Measurements from ENCODE around the gene LTBP3. TPM values are rescaled to one million over a fixed set of nuclear protein-coding genes. Genes with fewer than 3 reads are reported as not detected.

The LTBP3 gene
- total RNA-seq (100 to 1,000 TPM in 2 of 7 donors, 10 to 100 TPM in 5; 81.6 to 137 (median 95.8) TPM), polyA plus RNA-seq (10 to 100 TPM; 20.6 to 57.0 (median 27.6) TPM)
- long read RNA-seq, donor 1, partial matches to known transcripts: 44 of 84 reads
- long read RNA-seq, donor 1, other reads (novel, unspliced or antisense): 37 of 84 reads
- long read RNA-seq, donor 2, partial matches to known transcripts: 5 of 8 reads
- long read RNA-seq, donor 2, other reads (novel, unspliced or antisense): 0 of 8 reads

DNA sequence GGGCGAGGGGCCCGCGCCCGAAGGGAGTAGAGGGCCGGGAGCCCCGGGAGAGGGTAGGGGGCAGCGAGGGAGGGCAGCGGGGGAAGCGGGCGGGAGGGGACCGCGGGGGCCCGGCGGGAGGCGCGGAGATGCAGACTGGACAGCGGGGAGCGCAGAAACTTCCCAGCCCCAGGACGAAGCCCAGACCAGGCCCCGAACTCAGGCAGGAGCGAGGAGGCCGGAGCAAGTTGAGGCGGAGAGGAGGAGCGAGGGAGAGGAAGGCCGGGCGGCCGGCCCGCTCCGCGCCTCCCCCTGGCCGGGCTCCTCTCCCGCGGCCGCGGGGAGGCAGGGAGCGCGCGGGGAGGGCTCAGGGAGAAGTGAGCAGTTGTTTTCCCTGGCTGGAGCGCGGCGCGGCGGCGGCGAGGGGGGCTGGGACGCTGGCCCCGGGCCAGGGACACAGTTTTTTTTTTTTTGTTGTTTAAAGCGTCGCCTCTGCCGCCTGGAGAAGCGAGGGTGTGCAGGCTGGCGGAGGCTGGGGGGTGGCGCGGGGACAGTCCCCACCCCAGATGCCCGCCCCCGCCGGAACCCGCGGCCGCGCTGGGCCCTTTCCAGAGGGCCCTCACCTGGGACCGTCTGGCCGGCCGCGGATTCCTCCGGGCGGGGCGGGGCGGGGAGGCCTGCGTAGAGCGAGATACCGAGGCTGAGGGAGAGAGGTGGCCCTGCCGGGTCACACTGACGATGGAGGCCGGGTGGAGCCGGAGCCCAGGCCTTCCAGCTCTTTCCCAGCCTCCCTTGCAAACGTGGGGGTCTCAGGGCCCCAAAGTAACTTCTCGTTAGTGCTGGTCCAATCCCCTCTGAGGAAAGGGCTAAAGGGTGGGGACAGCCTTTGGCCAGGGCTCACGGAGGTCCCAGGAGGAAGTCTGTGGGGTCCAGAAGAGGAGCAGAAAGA, at the start of gene LTBP3:
Gene LTBP3 (minus strand): TSS at position 358 of the 928 bp plus-strand sequence. CDS start 400 bp downstream, outside the sequence.
- intact Hi-C loops (cut with DNase I; ENCODE audit: low total_unique reads): no loop called here
- peak; percentile 89 for DNase-seq
- peaks cover 0 to 18% (median 0%) of the 10 kb centered on the region in 7 donors for H3K27me3 ChIP-seq (replicated peaks in 1 of 7)

DNA sequence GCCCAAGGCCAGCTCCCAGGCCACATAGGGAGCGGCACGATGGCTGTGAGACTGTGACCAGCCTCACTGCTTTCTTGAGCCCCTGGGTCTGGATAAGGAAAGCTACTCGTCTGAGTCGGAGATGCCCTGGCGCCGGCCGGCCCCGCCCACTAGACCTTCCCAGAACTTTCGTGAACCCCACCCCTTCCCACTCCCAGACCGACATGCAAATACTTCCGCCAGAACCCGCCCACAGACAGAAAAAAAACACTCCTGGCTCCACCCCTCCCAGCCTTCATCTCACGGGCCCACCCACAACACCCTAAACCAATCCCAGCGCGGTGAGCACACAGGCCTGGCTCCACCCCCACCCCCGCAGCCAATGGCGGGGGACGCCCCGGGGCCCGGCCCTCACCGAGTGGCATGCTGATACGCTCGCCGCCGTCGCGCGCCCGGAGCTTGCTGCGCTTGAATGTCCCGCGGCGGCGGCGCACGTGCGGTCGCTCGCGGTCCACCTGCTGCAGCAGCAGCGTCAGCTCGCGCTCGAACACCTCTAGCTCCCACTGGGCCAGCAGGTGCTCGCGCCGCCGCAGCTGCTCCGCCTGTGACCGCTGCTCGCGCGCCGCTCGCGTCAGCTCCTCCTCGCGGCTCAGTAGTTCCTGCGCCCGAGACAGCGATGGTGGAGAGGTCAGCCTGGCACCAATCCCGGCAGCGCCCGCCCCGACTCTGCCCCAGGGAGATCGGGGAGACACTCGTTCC, 48.9 kb upstream of the LTBP3 start:
- peak overlapping the region in 4 of 8 donors; percentile 7 to 48 (median 12) for H3K4me3 ChIP-seq

More for the DNA sequence above, at the start of gene LTBP3:
- Histone ChIP-seq H3K4me3 (peak within 1 kb of the TSS; percentile 35 to 76 (median 50)), H3K27ac (peak within 1 kb of the TSS; percentile 73 to 91 (median 88)), H3K9me3 (no peaks in the 10 kb centered on the region), H3K36me3 (no peaks in the 10 kb centered on the region), H3K4me1 (peaks cover 40 to 80% (median 72%) of the 10 kb centered on the region in 6 donors)
- TF ChIP-seq, protein P1, sequence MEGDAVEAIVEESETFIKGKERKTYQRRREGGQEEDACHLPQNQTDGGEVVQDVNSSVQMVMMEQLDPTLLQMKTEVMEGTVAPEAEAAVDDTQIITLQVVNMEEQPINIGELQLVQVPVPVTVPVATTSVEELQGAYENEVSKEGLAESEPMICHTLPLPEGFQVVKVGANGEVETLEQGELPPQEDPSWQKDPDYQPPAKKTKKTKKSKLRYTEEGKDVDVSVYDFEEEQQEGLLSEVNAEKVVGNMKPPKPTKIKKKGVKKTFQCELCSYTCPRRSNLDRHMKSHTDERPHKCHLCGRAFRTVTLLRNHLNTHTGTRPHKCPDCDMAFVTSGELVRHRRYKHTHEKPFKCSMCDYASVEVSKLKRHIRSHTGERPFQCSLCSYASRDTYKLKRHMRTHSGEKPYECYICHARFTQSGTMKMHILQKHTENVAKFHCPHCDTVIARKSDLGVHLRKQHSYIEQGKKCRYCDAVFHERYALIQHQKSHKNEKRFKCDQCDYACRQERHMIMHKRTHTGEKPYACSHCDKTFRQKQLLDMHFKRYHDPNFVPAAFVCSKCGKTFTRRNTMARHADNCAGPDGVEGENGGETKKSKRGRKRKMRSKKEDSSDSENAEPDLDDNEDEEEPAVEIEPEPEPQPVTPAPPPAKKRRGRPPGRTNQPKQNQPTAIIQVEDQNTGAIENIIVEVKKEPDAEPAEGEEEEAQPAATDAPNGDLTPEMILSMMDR (IDR thresholded peaks at IDR 0.05 in 8 of 11, conservative IDR thresholded peaks at IDR 0.05 in 3 of 11): peak in 1 of 11 experiments; percentile 8
- TF ChIP-seq POLR2AphosphoS5 (IDR thresholded peaks at IDR 0.05) (peak; percentile 54 to 82 (median 75)), POLR2A (IDR thresholded peaks at IDR 0.05) (no peak)
- WGBS, 5 donors: 0 to 1% (median 1%) methylated on average over 43 to 79 of the region's 79 CpGs

DNA sequence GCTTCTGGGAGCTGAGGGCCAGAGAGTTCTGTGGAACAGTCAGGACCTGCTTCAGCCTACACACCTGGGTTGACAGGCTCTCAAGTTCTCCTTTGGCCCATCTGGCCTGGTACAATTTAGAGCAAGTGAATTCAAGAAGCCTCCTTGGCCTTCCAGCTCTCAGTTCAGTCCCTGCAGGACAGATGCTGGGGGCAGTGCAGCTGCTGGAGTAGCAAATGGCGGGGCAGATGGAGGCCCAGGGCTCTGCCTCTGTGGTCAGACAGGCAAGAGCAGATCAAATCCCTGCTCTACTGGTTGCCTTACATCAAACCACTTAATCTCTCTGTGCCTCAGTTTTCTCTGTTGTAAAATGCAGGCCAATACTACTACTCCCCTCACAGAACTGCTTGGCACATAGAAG, 46.1 kb upstream of the LTBP3 start:
- no peaks in the 10 kb centered on the region for H3K9me3 ChIP-seq
- intact Hi-C loops (cut with DNase I; ENCODE audit: low total_unique reads): no loop called here
- H3K27me3 ChIP-seq (replicated peaks in 1 of 7): no peaks in the 10 kb centered on the region
- no peak for DNase-seq
- TF ChIP-seq POLR2A (IDR thresholded peaks at IDR 0.05) (no peak), POLR2AphosphoS5 (IDR thresholded peaks at IDR 0.05) (no peak)
- TF ChIP-seq, protein P1 (IDR thresholded peaks at IDR 0.05 in 8 of 11, conservative IDR thresholded peaks at IDR 0.05 in 3 of 11): no peak
- 98 to 100% (median 100%) methylated on average over 1 of the region's 1 CpG for WGBS, 5 donors
- peak overlapping the region in 2 of 8 donors; percentile 76 to 77 for H3K27ac ChIP-seq
- no peak overlapping the region for H3K4me3 ChIP-seq
- H3K4me1 ChIP-seq: peaks cover 14 to 51% (median 32%) of the 10 kb centered on the region in 6 donors
- H3K36me3 ChIP-seq: peaks cover 0 to 100% (median 78%) of the 10 kb centered on the region in 6 donors

More for the DNA sequence above, 48.9 kb upstream of the LTBP3 start:
- TF ChIP-seq POLR2A (IDR thresholded peaks at IDR 0.05): no peak
- TF ChIP-seq POLR2AphosphoS5 (IDR thresholded peaks at IDR 0.05): peak; percentile 8 to 71 (median 67)
- TF ChIP-seq, protein P1 (IDR thresholded peaks at IDR 0.05 in 8 of 11, conservative IDR thresholded peaks at IDR 0.05 in 3 of 11): no peak
- Histone ChIP-seq H3K27me3 (replicated peaks in 1 of 7) (no peaks in the 10 kb centered on the region), H3K4me1 (peaks cover 41 to 79% (median 60%) of the 10 kb centered on the region in 6 donors), H3K36me3 (peaks cover 0 to 97% (median 79%) of the 10 kb centered on the region in 6 donors), H3K27ac (peak overlapping the region; percentile 58 to 83 (median 76)), H3K9me3 (no peaks in the 10 kb centered on the region)
- peak; percentile 90 for DNase-seq
- WGBS, 5 donors: 59 to 84% (median 73%) methylated on average over 25 to 67 of the region's 67 CpGs
- intact Hi-C loops (cut with DNase I; ENCODE audit: low total_unique reads): no loop called here

Measured in spleen (tissue), 13 donors.